Fibroblast of mammary gland (primary cell): ENCODE data around the gene CSF3.

Source experiments
- DNase-seq: peaks from one replicate; pipeline ENCODE4 v3.0.0-alpha.2; 2010; ENCODE audit warnings: low read depth
- H3K4me3 ChIP-seq: 2 replicates; pipeline ENCODE4 v1.5.1; 2011; ENCODE audit warnings: low read depth, mild to moderate bottlenecking, low read length, moderate library complexity; ENCODE audit not compliant: control insufficient read depth
- CTCF ChIP-seq: conservative IDR thresholded peaks from 2 replicates; pipeline ENCODE4 v1.5.1; 2011; ENCODE audit warnings: low read depth, low read length, inconsistent platforms; ENCODE audit not compliant: control insufficient read depth, insufficient read depth

CSF3 gene, protein sequence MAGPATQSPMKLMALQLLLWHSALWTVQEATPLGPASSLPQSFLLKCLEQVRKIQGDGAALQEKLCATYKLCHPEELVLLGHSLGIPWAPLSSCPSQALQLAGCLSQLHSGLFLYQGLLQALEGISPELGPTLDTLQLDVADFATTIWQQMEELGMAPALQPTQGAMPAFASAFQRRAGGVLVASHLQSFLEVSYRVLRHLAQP

DNA sequence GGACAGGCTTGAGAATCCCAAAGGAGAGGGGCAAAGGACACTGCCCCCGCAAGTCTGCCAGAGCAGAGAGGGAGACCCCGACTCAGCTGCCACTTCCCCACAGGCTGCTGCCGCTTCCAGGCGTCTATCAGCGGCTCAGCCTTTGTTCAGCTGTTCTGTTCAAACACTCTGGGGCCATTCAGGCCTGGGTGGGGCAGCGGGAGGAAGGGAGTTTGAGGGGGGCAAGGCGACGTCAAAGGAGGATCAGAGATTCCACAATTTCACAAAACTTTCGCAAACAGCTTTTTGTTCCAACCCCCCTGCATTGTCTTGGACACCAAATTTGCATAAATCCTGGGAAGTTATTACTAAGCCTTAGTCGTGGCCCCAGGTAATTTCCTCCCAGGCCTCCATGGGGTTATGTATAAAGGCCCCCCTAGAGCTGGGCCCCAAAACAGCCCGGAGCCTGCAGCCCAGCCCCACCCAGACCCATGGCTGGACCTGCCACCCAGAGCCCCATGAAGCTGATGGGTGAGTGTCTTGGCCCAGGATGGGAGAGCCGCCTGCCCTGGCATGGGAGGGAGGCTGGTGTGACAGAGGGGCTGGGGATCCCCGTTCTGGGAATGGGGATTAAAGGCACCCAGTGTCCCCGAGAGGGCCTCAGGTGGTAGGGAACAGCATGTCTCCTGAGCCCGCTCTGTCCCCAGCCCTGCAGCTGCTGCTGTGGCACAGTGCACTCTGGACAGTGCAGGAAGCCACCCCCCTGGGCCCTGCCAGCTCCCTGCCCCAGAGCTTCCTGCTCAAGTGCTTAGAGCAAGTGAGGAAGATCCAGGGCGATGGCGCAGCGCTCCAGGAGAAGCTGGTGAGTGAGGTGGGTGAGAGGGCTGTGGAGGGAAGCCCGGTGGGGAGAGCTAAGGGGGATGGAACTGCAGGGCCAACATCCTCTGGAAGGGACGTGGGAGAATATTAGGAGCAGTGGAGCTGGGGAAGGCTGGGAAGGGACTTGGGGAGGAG lies at the start of gene CSF3:
TSS of gene CSF3 (plus strand) at position 436 of the 993 bp plus-strand sequence. CDS start at position 471, 35 bp downstream.
- DNase-seq: peak; percentile 70
- TF ChIP-seq CTCF: no peak
- H3K4me3 ChIP-seq: peak within 1 kb of the TSS; percentile 31

DNA sequence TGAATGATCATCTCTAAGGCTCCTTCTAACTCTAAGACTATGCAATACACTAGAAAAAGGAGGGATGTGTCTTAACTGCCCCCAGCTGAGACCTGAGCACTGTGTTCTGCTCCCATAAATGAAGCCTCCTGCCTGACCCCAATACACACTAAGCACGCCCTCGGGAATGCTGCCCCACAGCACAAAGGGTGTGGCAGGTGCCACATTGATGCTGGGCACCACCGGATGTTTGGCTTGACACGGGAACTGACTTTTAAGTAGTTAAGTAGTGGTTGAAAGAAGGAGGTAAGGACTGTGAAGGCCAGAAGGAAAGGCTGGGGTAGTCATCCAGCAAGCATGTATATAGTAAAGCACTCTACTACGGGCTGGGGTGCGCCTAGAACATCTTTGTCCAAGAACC lies 48.5 kb upstream of the CSF3 start:
- no peak overlapping the region for H3K4me3 ChIP-seq
- no peak for DNase-seq
- TF ChIP-seq CTCF: no peak

DNA sequence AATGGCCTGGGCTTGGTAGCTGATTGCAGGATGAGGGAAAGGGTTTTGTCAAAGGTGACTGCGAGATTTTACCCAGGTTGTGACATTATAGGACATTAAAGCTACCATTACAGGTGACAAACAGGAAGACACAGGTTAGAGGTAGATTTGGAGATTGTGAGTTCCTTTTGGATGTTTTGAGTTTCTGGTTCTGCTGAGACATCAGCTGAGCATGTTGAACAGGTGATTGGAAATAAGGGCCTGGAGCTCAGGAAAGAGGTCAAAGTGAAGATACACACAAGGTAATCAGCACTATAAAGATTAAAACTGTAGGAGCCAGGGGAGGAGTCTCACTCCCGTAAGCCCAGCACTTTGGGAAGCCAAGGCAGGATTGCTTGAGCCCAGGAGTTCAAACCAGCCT lies 46.5 kb upstream of the CSF3 start:
- no peak overlapping the region for H3K4me3 ChIP-seq
- no peak for DNase-seq
- no peak for TF ChIP-seq CTCF

- no peak overlapping the region for H3K4me3 ChIP-seq
- no peak for TF ChIP-seq CTCF
- no peak for DNase-seq
Observed at GRCh38 chr17:39969375-39969774, 45.9 kb upstream of the CSF3 start.

- no peak for DNase-seq
- no peak overlapping the region for H3K4me3 ChIP-seq
- no peak for TF ChIP-seq CTCF
Observed at GRCh38 chr17:39970157-39970692, 45.0 kb upstream of the CSF3 start.

GRCh38 chr17:39971076-39971603 lies 44.1 kb upstream of the CSF3 start:
- H3K4me3 ChIP-seq: no peak overlapping the region
- no peak for TF ChIP-seq CTCF
- no peak for DNase-seq
